Measurements from ENCODE around the gene NFU1.

The NFU1 gene

GRCh38 chr2:69436938-69437750 is at the start of gene NFU1 (continued):
- TF ChIP-seq ZNF449 (tag by site-specific recombination; IDR thresholded peaks at IDR 0.05) = 0 out of 2 replicates have a peak, but pooled peaks have one; percentile 43
- TF ChIP-seq ZNF558 (tag by site-specific recombination; IDR thresholded peaks at IDR 0.05) = no peak
- peak; percentile 80 for TF ChIP-seq KLF16 (tag by site-specific recombination; IDR thresholded peaks at IDR 0.05)
- peak; percentile 88 for TF ChIP-seq YY2 (tag by site-specific recombination; IDR thresholded peaks at IDR 0.05)
- peak; percentile 48; the same call in 1 of the 2 replicates for TF ChIP-seq INSM2 (tag by site-specific recombination; IDR thresholded peaks at IDR 0.05)
- TF ChIP-seq REPIN1 (tag by site-specific recombination; IDR thresholded peaks at IDR 0.05; ENCODE audit: low read depth) = 0 out of 2 replicates have a peak, but pooled peaks have one; percentile 44
- TF ChIP-seq GLI2 (tag by site-specific recombination; IDR thresholded peaks at IDR 0.05; ENCODE audit: borderline replicate concordance, low read depth) = no peak
- no peak for TF ChIP-seq ZNF26 (tag by site-specific recombination; IDR thresholded peaks at IDR 0.05)
- 0 out of 2 replicates have a peak, but pooled peaks have one; percentile 39 for TF ChIP-seq ZNF76 (tag by site-specific recombination; IDR thresholded peaks at IDR 0.05; ENCODE audit: borderline replicate concordance, low read depth)
- TF ChIP-seq ZNF555 (tag by site-specific recombination; conservative IDR thresholded peaks at IDR 0.05) = no peak
- no peak for TF ChIP-seq BCL11B (tag by site-specific recombination; IDR thresholded peaks at IDR 0.05; ENCODE audit: low read depth)
- peak; percentile 85 for TF ChIP-seq ZNF341 (tag by site-specific recombination; IDR thresholded peaks at IDR 0.05; ENCODE audit: low read depth)
- TF ChIP-seq ZBTB21 (tag by site-specific recombination; IDR thresholded peaks at IDR 0.05) = peak; percentile 78; the same call in 1 of the 2 replicates
- TF ChIP-seq ZNF140 (tag by site-specific recombination; IDR thresholded peaks at IDR 0.05) = no peak
- TF ChIP-seq SP7 (tag by site-specific recombination; IDR thresholded peaks at IDR 0.05) = peak; percentile 70
- no peak for TF ChIP-seq KLF10 (tag by site-specific recombination; IDR thresholded peaks at IDR 0.05)
- TF ChIP-seq KLF17 (tag by site-specific recombination; IDR thresholded peaks at IDR 0.05) = peak; percentile 40; the same call in 1 of the 2 replicates
- TF ChIP-seq ZNF266 (tag by site-specific recombination; IDR thresholded peaks at IDR 0.05; ENCODE audit: low read depth) = no peak
- TF ChIP-seq TRIM28 (IDR thresholded peaks at IDR 0.05; ENCODE audit: borderline replicate concordance, low read length) = peak; percentile 68; the same call in 1 of the 2 replicates
- peak; percentile 46; the same call in 1 of the 2 replicates for TF ChIP-seq ZEB2 (tag by site-specific recombination; IDR thresholded peaks at IDR 0.05)
- 0 out of 2 replicates have a peak, but pooled peaks have one; percentile 72 for TF ChIP-seq HOXC10 (CRISPR knock-in tag; IDR thresholded peaks at IDR 0.05)
- peak; percentile 93 for TF ChIP-seq ZBTB17 (tag by site-specific recombination; IDR thresholded peaks at IDR 0.05)
- no peak for TF ChIP-seq ZNF138 (tag by site-specific recombination; IDR thresholded peaks at IDR 0.05; ENCODE audit: borderline replicate concordance)
- no peak for TF ChIP-seq ZNF530 (tag by site-specific recombination; IDR thresholded peaks at IDR 0.05; ENCODE audit: low read depth)
- TF ChIP-seq WT1 (tag by site-specific recombination; IDR thresholded peaks at IDR 0.05) = no peak
- no peak for TF ChIP-seq PRDM2 (tag by site-specific recombination; IDR thresholded peaks at IDR 0.05; ENCODE audit: borderline replicate concordance)
- peak; percentile 85 for TF ChIP-seq ZBTB7A (tag by site-specific recombination; IDR thresholded peaks at IDR 0.05; ENCODE audit: low read depth)
- no peak; the same call in 1 of the 2 replicates for TF ChIP-seq ZNF423 (tag by site-specific recombination; IDR thresholded peaks at IDR 0.05)
